SK-N-SH (cell line): ENCODE measurements around the gene LIAS. TPM values are rescaled to one million over a fixed set of nuclear protein-coding genes. Genes with fewer than 3 reads are reported as not detected.
"Not testable (repeated sequence)": the region's sequence is repeated elsewhere in the genome, so short reads cannot be mapped to it uniquely, and the experiment has no call there.

Experiments
- CTCF ChIA-PET: fragments of 300-600, 350-600 bp; formaldehyde crosslinking; extraction: SDS; loops from one replicate; lab custom pipeline; 2021; lab: Yijun Ruan, JAX
- POLR2A ChIA-PET: fragments of 350-600 bp; sonication (Branson Sonifier 250); formaldehyde crosslinking; extraction: SDS; loops from one replicate; lab custom pipeline; 2020; ENCODE audit warnings: antibody characterized with exemption, inconsistent platforms; lab: Yijun Ruan, JAX
- DNase-seq: peaks from one replicate; pipeline ENCODE4 v3.0.0; 2012
- H2AFZ ChIP-seq: fragments of 200-600 bp; sonication (generic); 2 replicates; pipeline ENCODE4 v1.8.1; 2016; ENCODE audit warnings: antibody characterized with exemption, mild to moderate bottlenecking, low read depth
- H3F3A ChIP-seq: fragments of 200-600 bp; sonication (generic); replicated peaks from 2 replicates; pipeline ENCODE3; 2016; ENCODE audit warnings: antibody characterized with exemption, mild to moderate bottlenecking; ENCODE audit not compliant: insufficient read depth
- H3K27ac ChIP-seq, 2 experiments: fragments of 200-500 bp in 1 of 2; fragments of 200-600 bp in 1 of 2; sonication (Bioruptor generic) in 1 of 2; sonication (generic), shearing (Covaris generic) in 1 of 2; 2 replicates each; pipeline versions ENCODE4 v1.5.1 to v1.6.1; 2014 to 2016; ENCODE audit warnings: low read depth in 2 of 2, inconsistent platforms in 1 of 2, low read length in 1 of 2, mild to moderate bottlenecking in 1 of 2, mixed read lengths in 1 of 2
- H3K27me3 ChIP-seq: fragments of 200-600 bp; sonication (generic), shearing (Covaris generic); 2 replicates; pipeline ENCODE4 v1.6.1; 2016; ENCODE audit warnings: mixed run types; ENCODE audit not compliant: insufficient read depth
- H3K36me3 ChIP-seq, 2 experiments: fragments of 200-500 bp in 1 of 2; fragments of 200-600 bp in 1 of 2; sonication (Bioruptor generic) in 1 of 2; sonication (generic) in 1 of 2; replicated peaks in 1 of 2; 2 replicates each; pipeline versions ENCODE3 to v1.5.1; 2014 to 2016; ENCODE audit warnings: low read length in 1 of 2, mild to moderate bottlenecking in 1 of 2; ENCODE audit not compliant: insufficient read depth in 2 of 2, control insufficient read depth in 1 of 2
- H3K4me1 ChIP-seq, 2 experiments: fragments of 200-500 bp in 1 of 2; fragments of 200-600 bp in 1 of 2; sonication (Bioruptor generic) in 1 of 2; sonication (generic), shearing (Covaris generic) in 1 of 2; 2 replicates each; pipeline versions ENCODE4 v1.5.1 to v1.6.1; 2014 to 2016; ENCODE audit warnings: low read depth in 1 of 2, low read length in 1 of 2, mixed run types in 1 of 2; ENCODE audit not compliant: insufficient read depth in 2 of 2, control insufficient read depth in 1 of 2
- H3K4me2 ChIP-seq: fragments of 200-600 bp; sonication (generic), shearing (Covaris generic); 2 replicates; pipeline ENCODE4 v1.6.1; 2017; ENCODE audit warnings: mixed run types
- H3K4me3 ChIP-seq, 2 experiments: fragments of 200-500 bp in 1 of 2; fragments of 200-600 bp in 1 of 2; sonication (Bioruptor generic) in 1 of 2; sonication (generic), shearing (Covaris generic) in 1 of 2; 2 replicates each; pipeline versions ENCODE4 v1.5.1 to v1.8.1; 2014 to 2016; ENCODE audit warnings: low read depth in 2 of 2, inconsistent platforms in 1 of 2, low read length in 1 of 2, mild to moderate bottlenecking in 1 of 2, mixed read lengths in 1 of 2, moderate library complexity in 1 of 2
- H3K79me2 ChIP-seq: fragments of 200-600 bp; sonication (generic); 2 replicates; pipeline ENCODE4 v1.8.1; 2017; ENCODE audit warnings: mild to moderate bottlenecking; ENCODE audit not compliant: insufficient read depth
- H3K9ac ChIP-seq: fragments of 200-600 bp; sonication (generic); 2 replicates; pipeline ENCODE4 v1.6.1; 2017; ENCODE audit warnings: mixed run types
- H3K9me2 ChIP-seq: fragments of 200-600 bp; sonication (generic); 2 replicates; pipeline ENCODE4 v1.6.1; 2017; ENCODE audit warnings: mixed run types
- H3K9me3 ChIP-seq: fragments of 200-600 bp; sonication (generic); 2 replicates; pipeline ENCODE4 v1.6.1; 2017; ENCODE audit warnings: mixed run types, mild to moderate bottlenecking, moderate library complexity
- H4K20me1 ChIP-seq: fragments of 200-600 bp; sonication (generic); 2 replicates; pipeline ENCODE4 v1.6.1; 2017; ENCODE audit warnings: mild to moderate bottlenecking, mixed run types; ENCODE audit not compliant: insufficient read depth
- EP300 ChIP-seq, 2 experiments: IDR thresholded peaks; 2 replicates each; pipeline versions ENCODE4 v1.4.0 to v1.6.1; 2012; ENCODE audit warnings: borderline replicate concordance in 1 of 2, low read depth in 1 of 2, low read length in 1 of 2
- FOXM1 ChIP-seq: IDR thresholded peaks from 2 replicates; pipeline ENCODE4 v1.4.0; 2012; ENCODE audit warnings: low read depth, mild to moderate bottlenecking
- RXRA ChIP-seq: IDR thresholded peaks from 2 replicates; pipeline ENCODE4 v1.4.0; 2012; ENCODE audit warnings: low read depth, mild to moderate bottlenecking, borderline replicate concordance
- USF1 ChIP-seq: IDR thresholded peaks from 2 replicates; pipeline ENCODE4 v1.4.0; 2012; ENCODE audit warnings: low read depth, borderline replicate concordance
- whole genome bisulfite sequencing: methylation state at CpG from one replicate; pipeline ENCODE4 v1.1.6; 2017; ENCODE audit warnings: low lambda C conversion rate; 5-methylcytosine and 5-hydroxymethylcytosine counted together
- polyA plus RNA-seq, 3 experiments: library from polyadenylated mRNA; depleted of rRNA; stranded (reverse); fragments of >200 nt; gene quantifications; 2 replicates each; pipeline ENCODE4 v1.2.3, GENCODE V29; 2012
- TF ChIP-seq, protein P1 (sequence below): fragments of 150-350 bp; IDR thresholded peaks from 2 replicates; pipeline ENCODE4 v1.6.1; 2016; ENCODE audit warnings: mild to moderate bottlenecking, low read depth, low read length
- TF ChIP-seq, protein P2 (sequence below): fragments of 150-350 bp; IDR thresholded peaks from 2 replicates; pipeline ENCODE4 v1.6.1; 2017; ENCODE audit warnings: antibody characterized with exemption, low read length, low read depth, borderline replicate concordance

Gene LIAS
- polyA plus RNA-seq, 1 of the 3 experiments (the other 2 are of a cell fraction): 9.2 TPM

DNA sequence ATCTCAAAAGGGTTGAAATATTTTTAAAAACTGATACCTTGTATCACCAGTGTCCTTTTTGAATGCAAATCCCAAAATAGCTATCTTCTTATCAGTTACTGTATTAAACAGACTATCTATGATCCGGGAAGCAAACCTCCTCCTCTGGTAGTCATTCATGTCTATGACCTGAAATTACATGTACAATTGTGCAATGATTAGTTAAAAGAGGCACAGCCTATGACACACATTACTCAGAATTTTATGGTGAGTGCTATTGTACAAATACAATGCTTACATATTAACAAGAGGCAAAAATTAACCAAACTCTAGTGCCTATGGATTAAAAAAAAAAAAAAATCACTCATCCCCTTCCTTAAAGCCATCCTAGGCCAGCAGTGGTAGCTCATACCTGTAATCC is 46.7 kb downstream of the LIAS start (continued):
- TF ChIP-seq, protein P1, sequence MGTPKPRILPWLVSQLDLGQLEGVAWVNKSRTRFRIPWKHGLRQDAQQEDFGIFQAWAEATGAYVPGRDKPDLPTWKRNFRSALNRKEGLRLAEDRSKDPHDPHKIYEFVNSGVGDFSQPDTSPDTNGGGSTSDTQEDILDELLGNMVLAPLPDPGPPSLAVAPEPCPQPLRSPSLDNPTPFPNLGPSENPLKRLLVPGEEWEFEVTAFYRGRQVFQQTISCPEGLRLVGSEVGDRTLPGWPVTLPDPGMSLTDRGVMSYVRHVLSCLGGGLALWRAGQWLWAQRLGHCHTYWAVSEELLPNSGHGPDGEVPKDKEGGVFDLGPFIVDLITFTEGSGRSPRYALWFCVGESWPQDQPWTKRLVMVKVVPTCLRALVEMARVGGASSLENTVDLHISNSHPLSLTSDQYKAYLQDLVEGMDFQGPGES: no peak

GRCh38 chr4:39510348-39510929 is 51.6 kb downstream of the LIAS start:
- POLR2A ChIA-PET: no interaction called here
- Histone ChIP-seq H3K79me2 (peaks cover 74% of the 10 kb centered on the region), H3K9me3 (no peaks in the 10 kb centered on the region), H3F3A (peaks cover 27% of the 10 kb centered on the region), H3K27ac (no peak overlapping the region), H4K20me1 (no peaks in the 10 kb centered on the region), H3K4me1 (0 out of 4 replicates have a peak, but pooled peaks cover 0 to 4% of the 10 kb centered on the region in 2 experiments), H2AFZ (no peak overlapping the region), H3K4me3 (no peak overlapping the region), H3K27me3 (no peaks in the 10 kb centered on the region), H3K9ac (no peak overlapping the region), H3K36me3 (peaks cover 60 to 79% of the 10 kb centered on the region in 2 experiments), H3K4me2 (no peak overlapping the region), H3K9me2 (no peaks in the 10 kb centered on the region)
- TF ChIP-seq EP300 (IDR thresholded peaks at IDR 0.05; ENCODE audit: borderline replicate concordance in 1 of 2, low read depth in 1 of 2, low read length in 1 of 2) (no peak), USF1 (no peak), RXRA (no peak), FOXM1 (no peak)
- TF ChIP-seq, protein P2, sequence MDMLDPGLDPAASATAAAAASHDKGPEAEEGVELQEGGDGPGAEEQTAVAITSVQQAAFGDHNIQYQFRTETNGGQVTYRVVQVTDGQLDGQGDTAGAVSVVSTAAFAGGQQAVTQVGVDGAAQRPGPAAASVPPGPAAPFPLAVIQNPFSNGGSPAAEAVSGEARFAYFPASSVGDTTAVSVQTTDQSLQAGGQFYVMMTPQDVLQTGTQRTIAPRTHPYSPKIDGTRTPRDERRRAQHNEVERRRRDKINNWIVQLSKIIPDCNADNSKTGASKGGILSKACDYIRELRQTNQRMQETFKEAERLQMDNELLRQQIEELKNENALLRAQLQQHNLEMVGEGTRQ: no peak
- 98% methylated on average over 5 of the region's 5 CpGs for WGBS
- CTCF ChIA-PET: interaction anchor here (0.6 to 2.9 kb wide), 3 partner anchors 11 to 84 kb away, joined by 3 to 14 read pairs (median 3); no protein-coding TSS in a partner anchor
- DNase-seq: no peak

GRCh38 chr4:39514266-39514665 is 55.4 kb downstream of the LIAS start:
- Histone ChIP-seq H3F3A (peaks cover 20% of the 10 kb centered on the region), H3K79me2 (peaks cover 92% of the 10 kb centered on the region), H3K36me3 (peaks cover 38 to 76% of the 10 kb centered on the region in 2 experiments)
- H3K27ac ChIP-seq, DNase-seq, H3K9me3 ChIP-seq, H3K4me1 ChIP-seq, H3K9me2 ChIP-seq, H3K4me3 ChIP-seq, H3K27me3 ChIP-seq, H3K9ac ChIP-seq, H4K20me1 ChIP-seq, H3K4me2 ChIP-seq, CTCF ChIA-PET, H2AFZ ChIP-seq, POLR2A ChIA-PET: not testable (repeated sequence)
- WGBS: 100% methylated on average over 1 of the region's 1 CpG
